Measurements from ENCODE around the gene FGFR4.

GRCh38 chr5:177067503-177067902, 19.2 kb upstream of the FGFR4 start:
- TF ChIP-seq CTCF (IDR thresholded peaks at IDR 0.05) (no peak), POLR2A (IDR thresholded peaks at IDR 0.05) (no peak), POLR2AphosphoS5 (IDR thresholded peaks at IDR 0.05) (no peak)
